Transverse colon (tissue), 4 donors: Measurements from ENCODE around the gene C19orf53. TPM values are rescaled to one million over a fixed set of nuclear protein-coding genes. Genes with fewer than 3 reads are reported as not detected.
"Not testable (repeated sequence)": the region's sequence is repeated elsewhere in the genome, so short reads cannot be mapped to it uniquely, and the experiment has no call there.

Experiments
- DNase-seq: peaks from one replicate; pipeline ENCODE4 v3.0.0-alpha.2; 2019
- H3K27ac ChIP-seq, 4 donors: fragments of 200-600 bp; sonication (generic); 2 replicates each; pipeline ENCODE4 v1.5.1; 2016 to 2018; ENCODE audit warnings: inconsistent platforms in 4 of 4
- H3K27me3 ChIP-seq: fragments of 200-600 bp; sonication (generic); 2 replicates; pipeline ENCODE4 v1.5.1; 2017; ENCODE audit warnings: inconsistent platforms
- H3K36me3 ChIP-seq, 4 donors: fragments of 200-600 bp; sonication (generic); 2 replicates each; pipeline ENCODE4 v1.5.1; 2017 to 2019; ENCODE audit warnings: inconsistent platforms in 4 of 4
- H3K4me1 ChIP-seq, 4 donors: fragments of 200-600 bp; sonication (generic); 2 replicates each; pipeline ENCODE4 v1.5.1; 2017 to 2020; ENCODE audit warnings: inconsistent platforms in 4 of 4
- H3K4me3 ChIP-seq, 4 donors: fragments of 200-600 bp; sonication (generic); 1 replicate in 1 of 4; 2 replicates in 3 of 4; pipeline versions ENCODE4 v1.5.1 to v1.6.1; 2017 to 2019; ENCODE audit warnings: inconsistent platforms in 4 of 4
- H3K9me3 ChIP-seq, 2 donors: fragments of 200-600 bp; sonication (generic); 2 replicates each; pipeline ENCODE4 v1.5.1; 2017 to 2019; ENCODE audit warnings: inconsistent platforms in 2 of 2
- CTCF ChIP-seq, 5 experiments: fragments of 200-600 bp in 3 of 5; fragments of 450-650 bp in 2 of 5; sonication (generic) in 3 of 5; IDR thresholded peaks; 1 replicate in 2 of 5; 2 replicates in 3 of 5; pipeline ENCODE4 v1.5.1; 2016 to 2017; ENCODE audit warnings: antibody characterized with exemption in 5 of 5, inconsistent platforms in 3 of 5, mild to moderate bottlenecking in 2 of 5, moderate library complexity in 1 of 5
- EP300 ChIP-seq: sonication (generic); formaldehyde crosslinking; IDR thresholded peaks from one replicate; pipeline ENCODE4 v1.6.1; 2017; ENCODE audit warnings: antibody characterized with exemption, low read depth
- POLR2A ChIP-seq: fragments of 450-650 bp; IDR thresholded peaks from one replicate; pipeline ENCODE4 v1.6.1; 2016; ENCODE audit warnings: antibody characterized with exemption, mild to moderate bottlenecking, moderate library complexity
- POLR2AphosphoS5 ChIP-seq, 3 donors: sonication (generic); formaldehyde crosslinking; IDR thresholded peaks; one replicate each; pipeline ENCODE4 v1.6.1; 2016; ENCODE audit warnings: antibody characterized with exemption in 3 of 3
- WGBS, 2 donors: methylation state at CpG; one replicate each; pipeline ENCODE4 v1.1.5; 2018; ENCODE audit warnings: low coverage in 1 of 2; 5-methylcytosine and 5-hydroxymethylcytosine counted together
- in situ Hi-C, 4 donors: fragments of 200-750 bp; cut with MboI; loops; one replicate each; pipeline versions ENCODE4 v1.15.0 to v1.15.1; 2017; ENCODE audit warnings: low sequenced_read_pairs in 3 of 4, low pct_ligation_motif_present in 1 of 4, low pct_unique_long_range_greater_than_20kb in 1 of 4
- intact Hi-C: fragments of 100-400 bp; cut with DNase I; formaldehyde crosslinking; loops from one replicate; pipeline ENCODE4 v1.15.1; 2023; ENCODE audit warnings: low total_unique reads
- total RNA-seq, 4 donors: library from RNA; depleted of rRNA; stranded (reverse); fragments of >200 nt; gene quantifications; one replicate each; pipeline ENCODE4 v1.1.0, GENCODE V29; 2016

The C19orf53 gene
- total RNA-seq, 4 donors from 2014 or later: 48.6 to 111 (median 94.2) TPM

GRCh38 chr19:13747098-13747453 lies 27.2 kb upstream of the C19orf53 start:
- DNase-seq: no peak
- WGBS, 2 donors: 77 to 88% methylated on average over 7 to 8 of the region's 8 CpGs
- intact Hi-C loops (no loop called here), in situ Hi-C loops (no loop called here)
- Histone ChIP-seq H3K4me1 (peaks cover 6 to 23% (median 11%) of the 10 kb centered on the region in 4 donors), H3K4me3 (peak overlapping the region in 3 of 4 donors; percentile 83 to 96 (median 84)), H3K27me3 (no peaks in the 10 kb centered on the region), H3K27ac (peak overlapping the region; percentile 88 to 95 (median 94)), H3K9me3 (no peaks in the 10 kb centered on the region), H3K36me3 (peaks cover 0 to 4% (median 0%) of the 10 kb centered on the region in 4 donors)
- no peak for TF ChIP-seq EP300
- no peak for TF ChIP-seq POLR2A
- TF ChIP-seq POLR2AphosphoS5 (IDR thresholded peaks at IDR 0.05): no peak
- TF ChIP-seq CTCF (IDR thresholded peaks at IDR 0.05): peak in 1 of 5 experiments; percentile 10

GRCh38 chr19:13748169-13748828 lies 26.0 kb upstream of the C19orf53 start:
- WGBS, 2 donors: 0 to 1% methylated on average over 5 to 25 of the region's 25 CpGs
- Histone ChIP-seq H3K4me1 (peaks cover 6 to 23% (median 11%) of the 10 kb centered on the region in 4 donors), H3K27me3 (no peaks in the 10 kb centered on the region), H3K36me3 (peaks cover 0 to 14% (median 5%) of the 10 kb centered on the region in 4 donors), H3K9me3 (no peaks in the 10 kb centered on the region), H3K27ac (peak overlapping the region; percentile 88 to 95 (median 94)), H3K4me3 (peak overlapping the region; percentile 64 to 96 (median 84))
- DNase-seq: peak; percentile 40
- TF ChIP-seq POLR2A: no peak
- TF ChIP-seq CTCF (IDR thresholded peaks at IDR 0.05): no peak
- no peak for TF ChIP-seq POLR2AphosphoS5 (IDR thresholded peaks at IDR 0.05)
- TF ChIP-seq EP300: no peak
- in situ Hi-C loops: no loop called here
- intact Hi-C loops: no loop called here

GRCh38 chr19:13751436-13751835 lies 22.8 kb upstream of the C19orf53 start:
- in situ Hi-C loops: loop anchor here in 1 of 4 donors (25.0 kb wide), 1 partner anchor 111 kb away; no protein-coding TSS in a partner anchor

GRCh38 chr19:13753622-13754021 lies 20.6 kb upstream of the C19orf53 start:
- WGBS, 2 donors: 89 to 91% methylated on average over 6 to 7 of the region's 7 CpGs
- in situ Hi-C loops: loop anchor here in 1 of 4 donors (25.0 kb wide), 1 partner anchor 109 kb away; no protein-coding TSS in a partner anchor
- H3K4me1 ChIP-seq: peaks cover 6 to 12% (median 7%) of the 10 kb centered on the region in 4 donors
- H3K9me3 ChIP-seq, H3K27ac ChIP-seq, DNase-seq, H3K4me3 ChIP-seq, intact Hi-C loops, H3K27me3 ChIP-seq: not testable (repeated sequence)
- H3K36me3 ChIP-seq: peaks cover 0 to 54% (median 23%) of the 10 kb centered on the region in 4 donors

More at GRCh38 chr19:13751436-13751835, 22.8 kb upstream of the C19orf53 start:
- TF ChIP-seq POLR2AphosphoS5 (IDR thresholded peaks at IDR 0.05): no peak
- TF ChIP-seq CTCF (IDR thresholded peaks at IDR 0.05): no peak
- no peak for TF ChIP-seq EP300
- no peak for TF ChIP-seq POLR2A
- H3K4me1 ChIP-seq: peaks cover 6 to 20% (median 11%) of the 10 kb centered on the region in 4 donors
- H3K27ac ChIP-seq: no peak overlapping the region
- no peaks in the 10 kb centered on the region for H3K27me3 ChIP-seq
- no peak for DNase-seq
- H3K36me3 ChIP-seq: peaks cover 0 to 38% (median 19%) of the 10 kb centered on the region in 4 donors
- intact Hi-C loops: no loop called here
- no peak overlapping the region for H3K4me3 ChIP-seq
- no peaks in the 10 kb centered on the region for H3K9me3 ChIP-seq
- 92% methylated on average over 16 of the region's 16 CpGs; no CpG with 5 or more reads in 1 of the 2 donors for WGBS, 2 donors
